GM12875 (cell line): ENCODE results near the gene GPHN.

Experiments used
- H3K4me3 ChIP-seq: one replicate; pipeline ENCODE4 v1.5.1; 2011; ENCODE audit warnings: low read depth, low read length, control low read depth
- CTCF ChIP-seq: IDR thresholded peaks from 2 replicates; pipeline ENCODE4 v1.5.1; 2011; ENCODE audit warnings: low read depth, mild to moderate bottlenecking, control low read depth, inconsistent platforms, low read length, moderate library complexity, borderline replicate concordance; ENCODE audit not compliant: insufficient read depth

Gene GPHN

GRCh38 chr14:67187826-67188225 lies 679.9 kb downstream of the GPHN start:
- TF ChIP-seq CTCF: no peak

GRCh38 chr14:67188326-67188725 lies 680.4 kb downstream of the GPHN start:
- TF ChIP-seq CTCF: no peak
- H3K4me3 ChIP-seq: no peak overlapping the region

More at GRCh38 chr14:67187826-67188225, 679.9 kb downstream of the GPHN start:
- no peak overlapping the region for H3K4me3 ChIP-seq

GRCh38 chr14:67191768-67192290 lies 683.9 kb downstream of the GPHN start:
- TF ChIP-seq CTCF: no peak
- no peak overlapping the region for H3K4me3 ChIP-seq

- H3K4me3 ChIP-seq: no peak overlapping the region
- TF ChIP-seq CTCF: no peak
Observed at GRCh38 chr14:67192366-67192765, 684.4 kb downstream of the GPHN start.

- H3K4me3 ChIP-seq: no peak overlapping the region
- TF ChIP-seq CTCF: no peak
Observed at GRCh38 chr14:67195279-67195678, 687.3 kb downstream of the GPHN start.

GRCh38 chr14:67199016-67199415 lies 691.1 kb downstream of the GPHN start:
- no peak overlapping the region for H3K4me3 ChIP-seq
- no peak for TF ChIP-seq CTCF

GRCh38 chr14:67207810-67208209 lies 699.9 kb downstream of the GPHN start:
- TF ChIP-seq CTCF: no peak
- no peak overlapping the region for H3K4me3 ChIP-seq
